HS-27A (cell line): ENCODE results near the gene SPRYD3.
"Not testable (repeated sequence)": the region's sequence is repeated elsewhere in the genome, so short reads cannot be mapped to it uniquely, and the experiment has no call there.

Experiments used
- DNase-seq: peaks from one replicate; pipeline ENCODE4 v3.0.0-alpha.2; 2012; ENCODE audit warnings: low read depth, missing footprints

The SPRYD3 gene

DNA sequence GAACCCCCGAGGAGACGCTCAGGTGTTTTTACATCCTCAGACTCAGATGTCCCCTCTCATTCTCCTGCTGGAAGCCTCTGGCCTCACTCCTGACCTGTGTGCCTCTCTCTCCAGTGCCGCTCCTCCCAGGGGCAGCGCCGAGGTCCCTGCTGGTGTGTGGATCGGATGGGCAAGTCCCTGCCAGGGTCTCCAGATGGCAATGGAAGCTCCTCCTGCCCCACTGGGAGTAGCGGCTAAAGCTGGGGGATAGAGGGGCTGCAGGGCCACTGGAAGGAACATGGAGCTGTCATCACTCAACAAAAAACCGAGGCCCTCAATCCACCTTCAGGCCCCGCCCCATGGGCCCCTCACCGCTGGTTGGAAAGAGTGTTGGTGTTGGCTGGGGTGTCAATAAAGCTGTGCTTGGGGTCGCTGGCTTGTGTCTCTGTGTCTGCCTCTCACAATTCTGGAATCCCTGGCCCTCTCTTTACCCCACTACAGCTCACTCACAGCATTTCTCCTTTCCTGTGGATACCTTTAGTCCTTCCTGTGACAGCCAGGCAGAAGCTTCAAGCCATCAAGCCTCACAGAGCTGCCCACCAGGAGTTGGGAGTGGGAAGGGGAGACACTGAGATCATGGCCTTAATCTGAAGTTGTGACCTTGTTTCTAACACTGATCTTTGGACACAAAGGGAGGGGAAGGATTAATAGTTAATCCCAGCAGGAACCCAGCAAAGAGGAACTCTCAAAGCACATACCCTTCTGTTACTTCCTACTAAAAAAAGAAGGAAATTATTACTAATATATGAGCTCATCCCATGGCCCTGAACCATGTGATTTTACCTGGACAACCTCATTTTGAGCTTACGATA is 23.0 kb upstream of the SPRYD3 start:
- no peak for DNase-seq

DNA sequence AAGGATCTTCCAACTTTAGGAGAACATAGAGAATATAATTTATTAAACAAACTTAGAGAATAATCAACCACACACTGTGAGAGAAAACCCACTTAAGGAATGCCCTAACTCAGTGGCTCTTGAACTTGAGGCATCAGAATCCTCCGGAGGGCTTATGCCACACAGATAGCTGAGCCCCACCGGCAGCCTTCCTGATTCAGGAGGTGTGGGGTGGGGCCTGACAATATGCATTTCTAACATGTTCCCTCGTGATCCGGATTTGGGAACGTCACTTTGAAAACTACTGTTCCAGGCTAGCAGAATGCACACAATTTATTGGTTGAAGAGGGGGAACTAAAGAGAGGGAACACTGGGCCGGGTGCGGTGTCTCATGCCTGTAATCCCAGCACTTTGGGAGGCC is 22.1 kb upstream of the SPRYD3 start:
- DNase-seq, result no peak

DNA sequence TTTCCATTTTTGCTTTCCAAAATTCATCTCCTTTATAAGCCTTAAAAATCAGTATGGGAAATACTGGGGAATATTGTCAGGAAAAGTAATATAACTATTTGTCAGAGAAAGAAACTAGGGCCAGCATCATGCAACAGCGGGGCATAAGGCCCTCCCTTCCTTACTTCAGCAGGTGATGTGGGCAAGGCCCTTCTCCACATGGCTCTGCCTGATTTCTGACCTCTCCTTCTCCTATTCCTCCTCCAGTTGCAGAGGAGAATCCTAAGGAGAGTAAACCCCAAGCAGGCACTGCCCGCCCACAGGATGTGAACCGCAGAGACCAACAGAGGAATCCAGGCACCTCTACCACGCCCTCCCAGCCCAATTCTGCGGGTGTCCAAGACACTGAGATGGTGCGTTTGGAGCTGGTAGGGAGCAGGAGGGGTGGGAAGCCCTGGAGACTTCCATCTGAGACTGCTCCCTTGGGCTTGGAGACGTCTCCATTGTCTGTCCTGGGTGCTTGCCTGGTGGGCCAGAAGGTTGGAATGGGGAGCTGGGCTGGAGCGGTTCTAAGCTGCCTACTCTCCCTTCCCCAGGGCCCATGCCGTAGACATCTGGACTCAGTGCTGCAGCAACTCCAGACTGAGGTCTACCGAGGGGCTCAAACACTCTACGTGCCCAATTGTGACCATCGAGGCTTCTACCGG is 21.4 kb upstream of the SPRYD3 start:
- no peak for DNase-seq

DNA sequence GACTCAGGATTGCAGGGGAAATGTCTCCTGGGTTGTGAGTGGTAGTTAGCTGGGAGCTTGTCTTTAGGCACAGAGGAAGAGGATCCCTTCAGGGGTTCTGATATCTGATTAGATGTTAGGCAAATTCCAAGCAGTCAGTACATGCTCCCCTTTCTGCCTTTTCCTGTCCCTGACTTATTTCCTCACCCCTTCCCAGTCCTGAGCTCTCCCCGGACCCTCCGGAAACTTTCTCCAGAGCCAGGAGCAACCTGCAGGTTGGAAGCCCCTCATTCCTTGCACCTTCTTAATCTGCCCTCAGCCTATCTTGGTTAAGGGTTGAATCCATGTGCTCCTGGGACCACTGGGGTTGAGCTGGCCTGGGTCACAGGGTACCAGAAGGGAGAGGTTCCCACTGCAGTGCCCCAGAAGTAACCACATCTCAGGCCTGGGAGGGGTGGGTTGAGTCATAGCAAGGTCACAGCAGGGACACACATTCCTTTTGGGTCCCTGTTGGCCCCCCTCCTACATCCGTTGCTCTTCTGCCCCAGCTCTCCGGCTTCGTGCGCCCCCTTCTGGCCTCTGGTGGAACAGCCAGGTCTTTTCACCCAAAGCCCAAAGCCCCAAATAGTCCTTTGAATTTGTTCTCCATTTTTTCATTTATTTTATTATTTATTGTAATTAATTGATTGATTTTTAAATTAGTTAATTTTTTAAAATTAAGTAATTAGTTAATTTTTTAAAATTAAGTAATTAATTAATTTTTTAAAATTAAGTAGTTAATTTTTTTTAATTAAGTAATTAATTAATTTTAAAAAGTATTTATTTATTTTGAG is 20.1 kb upstream of the SPRYD3 start:
- DNase-seq, result peak; percentile 88

DNA sequence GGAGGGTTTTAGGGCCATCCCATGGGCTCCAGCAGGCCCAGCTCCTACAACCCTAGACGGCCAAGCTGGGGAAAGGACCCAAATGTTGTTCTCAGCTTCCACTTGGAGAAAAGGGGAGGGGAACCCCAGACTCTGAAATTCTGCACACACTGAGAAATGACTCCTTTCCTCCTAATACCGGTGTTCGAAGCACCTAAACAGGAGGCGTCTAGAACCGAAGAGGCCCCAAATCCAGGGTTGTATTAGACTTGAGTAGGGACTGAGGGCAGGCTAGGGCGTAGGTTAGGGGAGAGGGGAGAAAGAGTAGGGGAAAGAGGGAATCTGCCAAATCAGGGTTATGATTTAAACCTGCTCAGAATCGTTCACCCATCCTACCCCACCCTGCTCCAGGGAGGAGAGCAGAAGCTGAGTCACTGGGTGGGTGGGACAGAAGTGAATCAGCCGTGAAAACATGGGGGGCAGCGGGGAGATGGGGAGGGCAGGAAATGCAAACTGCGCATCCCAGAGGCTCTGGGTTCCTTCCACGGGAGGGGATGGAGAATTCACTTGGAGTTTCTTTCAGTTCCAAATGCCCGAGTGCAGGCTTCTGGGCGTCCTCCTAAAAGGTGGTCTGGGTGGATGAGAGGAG is 19.3 kb upstream of the SPRYD3 start:
- DNase-seq, result peak; percentile 63

DNA sequence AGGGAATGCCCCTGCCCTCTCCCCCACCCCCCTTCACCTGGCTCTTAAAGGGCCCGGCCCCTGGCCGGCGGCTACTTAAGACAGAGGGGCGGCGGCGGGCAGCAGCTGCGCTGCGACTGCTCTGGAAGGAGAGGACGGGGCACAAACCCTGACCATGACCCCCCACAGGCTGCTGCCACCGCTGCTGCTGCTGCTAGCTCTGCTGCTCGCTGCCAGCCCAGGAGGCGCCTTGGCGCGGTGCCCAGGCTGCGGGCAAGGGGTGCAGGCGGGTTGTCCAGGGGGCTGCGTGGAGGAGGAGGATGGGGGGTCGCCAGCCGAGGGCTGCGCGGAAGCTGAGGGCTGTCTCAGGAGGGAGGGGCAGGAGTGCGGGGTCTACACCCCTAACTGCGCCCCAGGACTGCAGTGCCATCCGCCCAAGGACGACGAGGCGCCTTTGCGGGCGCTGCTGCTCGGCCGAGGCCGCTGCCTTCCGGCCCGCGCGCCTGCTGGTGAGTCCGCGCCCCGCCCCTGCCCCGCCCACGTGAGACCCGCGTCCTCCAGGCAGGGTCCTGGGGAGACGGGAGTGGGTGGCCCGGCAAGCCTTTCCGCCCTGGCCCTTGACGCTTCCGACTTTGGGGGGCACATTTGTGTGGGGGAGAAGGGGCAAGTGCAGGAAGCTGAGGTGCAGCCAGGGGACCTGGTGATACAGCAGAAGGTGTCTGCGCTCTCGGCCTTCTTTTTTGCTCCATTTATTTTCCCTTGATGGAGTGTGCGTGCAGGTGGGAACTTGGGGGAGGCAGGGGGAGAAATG is 18.6 kb upstream of the SPRYD3 start, which contains the start of gene IGFBP6:
IGFBP6 (plus strand) TSS at position 104 of the 790 bp plus-strand sequence; CDS start at position 155, 51 bp downstream.
- DNase-seq, result peak; percentile 41

DNA sequence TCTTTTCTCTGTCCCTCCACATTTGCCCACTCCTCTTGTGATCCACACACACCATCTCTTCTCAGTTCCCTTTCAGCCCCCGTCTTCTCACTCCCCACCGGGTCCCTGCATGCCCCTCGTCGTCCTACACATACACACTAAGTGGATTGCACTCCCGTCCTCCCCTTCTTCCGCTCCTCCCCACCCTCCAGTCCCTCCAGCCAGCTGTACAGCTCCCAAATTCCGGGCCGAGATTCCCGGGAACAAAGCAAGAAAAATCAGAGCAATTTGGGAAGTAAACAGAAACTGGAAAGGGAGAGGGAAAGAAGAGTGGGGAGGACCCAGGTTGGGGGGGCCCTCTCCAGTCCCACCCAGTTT is 18.0 kb upstream of the SPRYD3 start:
- DNase-seq, result no peak

DNA sequence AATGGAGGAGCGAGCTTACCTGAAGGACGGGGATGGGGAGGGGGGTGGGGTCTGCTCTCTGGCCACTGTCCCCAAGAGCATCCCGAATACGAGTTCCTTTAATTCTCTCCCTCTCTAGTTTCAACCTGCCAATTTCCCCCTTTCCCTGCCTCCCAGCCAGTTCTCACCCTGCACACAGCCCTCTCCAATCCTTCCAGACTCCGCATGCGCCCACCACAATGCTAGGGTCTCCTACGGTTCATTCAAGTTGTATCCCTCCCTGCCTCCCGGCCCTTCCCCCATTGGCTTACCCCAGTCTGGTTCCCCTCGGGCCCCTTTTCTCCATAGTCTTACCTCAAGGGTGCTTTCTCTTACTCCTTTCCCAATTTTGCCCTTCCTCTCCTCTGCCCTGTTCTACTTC is 17.6 kb upstream of the SPRYD3 start:
- DNase-seq, result no peak

DNA sequence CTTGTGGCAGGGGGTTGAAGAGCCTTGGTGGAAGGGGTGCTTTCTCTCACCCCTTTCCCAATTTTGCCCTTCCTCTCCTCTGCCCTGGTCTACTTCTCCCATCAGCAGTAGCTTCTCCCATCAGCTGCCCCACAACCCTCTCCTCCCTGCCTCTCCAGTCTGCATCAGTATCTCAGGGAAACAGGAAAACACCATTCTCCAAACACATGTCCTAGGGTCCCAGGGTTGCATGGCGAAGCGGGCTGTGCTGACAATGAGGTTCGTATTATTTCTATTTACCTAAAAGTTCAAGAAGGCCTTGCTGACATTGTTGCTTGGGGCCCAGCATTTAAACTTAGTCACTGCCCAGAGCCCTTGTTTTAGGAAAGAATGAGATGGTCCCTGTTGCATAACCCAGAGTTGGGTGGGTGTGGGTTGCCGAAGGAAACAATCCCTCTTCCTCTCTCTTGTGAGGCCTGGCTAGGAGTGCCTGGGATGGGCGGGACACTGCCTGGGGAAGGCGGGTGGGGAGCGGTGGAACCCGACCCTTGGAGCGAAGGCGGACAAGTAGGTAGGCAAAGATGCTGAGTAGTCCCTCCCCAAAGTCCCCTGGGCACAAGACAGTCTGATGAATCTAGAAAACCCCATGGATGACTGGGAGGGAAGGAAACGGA is 17.0 kb upstream of the SPRYD3 start:
- DNase-seq, result no peak

DNA sequence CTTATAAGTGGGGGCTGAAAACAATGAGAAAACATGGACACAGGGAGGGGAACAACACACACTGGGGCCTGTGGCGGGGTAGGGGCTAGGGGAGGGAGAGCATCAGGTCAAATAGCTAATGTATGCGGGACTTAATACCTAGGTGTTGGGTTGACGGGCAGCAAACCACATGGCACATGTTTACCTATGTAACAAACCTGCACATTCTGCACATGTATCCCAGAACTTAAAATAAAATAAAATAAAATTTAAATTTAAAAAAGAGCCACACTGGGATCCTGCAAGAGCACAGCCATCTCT is 16.4 kb upstream of the SPRYD3 start:
- not testable (repeated sequence) for DNase-seq

DNA sequence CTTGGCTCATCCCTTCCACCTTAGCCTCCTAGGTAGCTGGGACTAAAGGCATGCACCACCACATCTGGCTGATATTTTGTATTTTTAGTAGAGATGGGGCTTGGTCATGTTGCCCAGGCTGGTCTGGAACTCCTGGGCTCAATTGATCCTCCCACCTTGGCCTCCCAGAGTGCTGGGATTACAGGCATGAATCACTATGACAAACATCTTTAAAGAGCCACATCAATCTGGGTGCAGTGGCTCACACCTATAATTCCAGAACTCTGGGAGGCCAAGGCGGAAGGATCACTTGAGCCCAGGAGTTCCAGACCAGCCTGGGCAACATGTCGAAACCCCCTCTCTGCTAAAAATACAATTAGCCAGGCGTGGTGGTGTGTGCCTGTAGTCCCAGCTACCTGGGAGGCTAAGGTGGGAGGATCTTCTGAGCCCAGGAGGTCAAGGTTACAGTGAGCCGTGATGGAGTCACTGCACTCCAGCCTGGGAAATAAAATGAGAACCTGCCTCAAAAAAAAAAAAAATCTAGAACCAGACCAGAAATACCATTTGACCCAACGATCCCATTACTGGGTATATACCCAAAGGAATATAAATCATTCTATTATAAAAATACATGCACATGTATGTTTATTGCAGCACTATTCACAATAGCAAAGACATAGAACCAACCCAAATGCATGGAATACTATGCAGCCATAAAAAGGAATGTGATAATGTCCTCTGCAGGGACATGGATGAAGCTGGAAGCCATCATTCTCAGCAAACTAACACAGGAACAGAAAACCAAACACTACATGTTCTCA is 15.8 kb upstream of the SPRYD3 start:
- DNase-seq, result not testable (repeated sequence)

DNA sequence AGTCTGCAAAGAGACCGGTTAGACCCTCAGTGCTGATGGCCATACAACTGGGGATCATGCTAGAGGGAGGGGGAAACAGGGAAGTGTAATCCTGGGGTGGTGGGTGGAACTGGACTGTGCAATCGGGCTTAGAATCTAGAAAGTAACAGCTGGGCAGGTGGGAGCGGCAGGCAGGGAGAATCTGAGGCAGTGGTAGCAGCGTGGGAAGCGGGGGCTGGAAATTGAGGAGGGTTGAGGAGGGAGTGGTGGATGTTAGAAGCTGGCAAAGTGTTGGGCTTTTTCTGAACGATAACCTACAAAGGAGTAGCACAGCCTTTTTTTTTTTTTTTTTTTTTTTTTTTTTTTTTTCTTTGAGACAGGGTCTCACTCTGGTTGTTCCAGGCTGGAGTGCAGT is 15.2 kb upstream of the SPRYD3 start:
- no peak for DNase-seq

DNA sequence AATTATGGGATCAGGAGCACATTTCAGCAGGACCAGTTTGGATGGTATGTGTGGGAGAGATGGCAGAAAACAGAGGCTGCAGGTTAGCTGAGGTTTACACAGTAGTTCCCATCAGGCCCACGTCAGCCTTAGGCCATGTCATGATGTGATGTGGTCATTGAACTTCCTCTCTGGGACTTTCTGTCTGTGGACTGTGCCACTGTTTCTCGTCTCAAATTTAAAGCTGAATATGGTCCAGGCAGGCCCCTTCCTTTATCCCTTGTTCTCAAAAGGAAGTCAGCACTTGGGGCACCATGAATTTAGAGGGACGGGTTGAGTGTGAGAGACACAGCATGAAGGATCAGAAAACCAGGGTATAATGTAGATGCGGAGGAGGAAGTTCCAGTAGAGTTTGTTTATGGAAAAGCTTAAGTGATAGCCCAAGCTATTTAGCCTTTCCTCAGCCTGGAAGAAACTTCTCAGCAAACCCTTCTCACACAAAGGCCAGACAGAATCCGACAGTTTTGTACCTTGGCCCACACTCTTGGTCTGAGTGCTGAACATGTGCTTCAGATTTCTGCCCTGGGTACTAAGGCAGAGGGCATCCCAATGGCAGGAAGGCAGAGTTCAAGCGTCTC is 14.7 kb upstream of the SPRYD3 start:
- DNase-seq, result no peak

DNA sequence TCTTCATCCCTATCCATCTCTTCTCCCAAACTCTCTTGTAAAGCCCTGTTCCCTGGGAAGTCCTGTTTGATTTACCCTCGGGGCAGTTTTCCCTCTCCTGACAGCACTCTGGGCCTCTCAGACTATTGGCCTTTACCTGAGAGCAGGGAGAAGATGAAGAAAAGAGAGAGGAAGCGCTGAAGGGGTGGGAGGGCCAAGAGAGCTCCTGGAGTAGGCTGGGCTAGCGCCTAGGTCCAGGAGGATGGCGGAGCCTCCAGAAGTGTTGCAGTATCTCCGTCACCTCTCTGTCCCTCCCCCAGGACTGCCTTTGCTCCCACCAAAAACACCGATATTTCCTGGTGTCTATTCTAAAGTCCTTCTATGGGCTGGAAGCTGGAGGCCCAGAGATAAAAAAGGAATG is 12.6 kb upstream of the SPRYD3 start:
- no peak for DNase-seq

DNA sequence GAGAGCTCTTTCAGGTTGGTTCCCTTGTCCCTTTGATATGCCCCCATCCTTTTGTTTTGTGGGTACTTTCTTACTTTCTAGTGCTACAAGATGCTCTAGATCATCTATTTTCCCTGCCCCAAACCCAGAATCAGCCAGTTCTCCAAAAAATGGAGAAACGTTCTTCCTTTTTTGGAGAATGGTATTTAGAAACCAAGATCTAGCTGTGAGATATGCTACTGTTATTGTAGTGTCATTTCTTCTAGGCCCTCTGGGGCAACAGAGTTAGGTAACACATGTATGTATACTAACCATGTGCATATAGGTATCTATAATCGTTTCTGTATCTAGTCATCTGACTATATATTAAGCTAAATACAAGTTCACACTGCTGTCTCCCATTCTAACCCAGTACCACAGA is 11.4 kb upstream of the SPRYD3 start:
- DNase-seq, result no peak

DNA sequence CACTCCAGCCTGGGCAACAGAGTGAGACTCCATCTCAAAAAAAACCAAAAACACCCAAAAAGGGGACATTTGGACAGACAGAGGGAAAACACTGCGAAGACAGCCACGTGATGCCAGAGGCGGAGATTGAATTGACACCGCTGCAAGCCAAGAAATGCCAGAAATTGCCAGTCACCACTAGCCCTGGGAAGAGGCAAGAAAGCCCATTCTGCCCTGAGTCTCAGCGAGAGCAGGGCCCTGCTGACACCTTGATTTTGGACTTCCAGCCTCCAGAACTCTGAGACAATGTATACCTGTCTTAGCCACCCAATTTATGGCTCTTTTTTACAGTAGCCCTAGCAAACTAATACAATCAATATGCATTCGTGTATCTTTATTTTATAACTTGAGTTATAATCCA is 10.9 kb upstream of the SPRYD3 start:
- no peak for DNase-seq

DNA sequence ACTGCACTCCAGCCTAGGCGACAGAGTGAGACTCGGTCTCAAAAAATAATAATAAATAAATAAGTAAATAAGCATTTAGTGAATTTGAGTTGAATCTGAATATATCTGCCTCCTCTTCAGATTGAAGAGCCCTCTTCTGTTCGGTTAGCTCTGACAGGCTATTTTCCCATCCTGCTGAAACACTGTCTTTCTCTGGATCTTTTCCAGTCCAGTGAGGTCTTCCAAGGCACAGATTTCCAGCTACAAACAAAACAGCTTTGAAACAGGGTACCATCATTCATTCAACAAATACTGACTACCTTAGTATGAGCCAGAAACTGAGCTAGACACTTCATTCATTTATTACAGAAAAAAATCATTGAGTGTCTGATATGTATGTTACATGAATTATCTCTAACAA is 7.2 kb upstream of the SPRYD3 start:
- no peak for DNase-seq

DNA sequence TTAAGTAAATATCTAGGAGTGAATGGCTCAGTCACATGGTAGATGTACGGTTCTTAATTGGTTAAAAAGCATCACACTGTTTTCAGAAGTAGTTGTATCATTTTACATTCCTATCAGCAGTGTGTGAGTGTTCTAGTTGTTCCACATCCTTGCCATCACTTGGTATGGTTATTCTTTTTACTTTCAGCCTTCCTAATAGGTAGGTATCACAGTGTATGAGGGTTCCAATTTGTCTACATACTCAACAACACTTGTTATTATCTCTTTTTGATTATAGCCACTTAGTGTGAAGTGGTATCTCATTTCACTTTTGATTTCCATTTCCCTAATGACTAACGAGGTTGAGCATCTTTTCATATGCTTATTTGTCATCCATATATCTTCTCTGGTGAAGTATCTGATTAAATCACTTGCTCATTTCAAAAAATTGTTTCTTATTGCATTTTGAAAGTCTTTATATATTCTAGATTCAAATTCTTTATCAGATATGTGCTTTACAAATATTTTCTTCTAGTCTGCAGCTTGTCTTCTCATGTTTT is 3.5 kb upstream of the SPRYD3 start:
- no peak for DNase-seq

DNA sequence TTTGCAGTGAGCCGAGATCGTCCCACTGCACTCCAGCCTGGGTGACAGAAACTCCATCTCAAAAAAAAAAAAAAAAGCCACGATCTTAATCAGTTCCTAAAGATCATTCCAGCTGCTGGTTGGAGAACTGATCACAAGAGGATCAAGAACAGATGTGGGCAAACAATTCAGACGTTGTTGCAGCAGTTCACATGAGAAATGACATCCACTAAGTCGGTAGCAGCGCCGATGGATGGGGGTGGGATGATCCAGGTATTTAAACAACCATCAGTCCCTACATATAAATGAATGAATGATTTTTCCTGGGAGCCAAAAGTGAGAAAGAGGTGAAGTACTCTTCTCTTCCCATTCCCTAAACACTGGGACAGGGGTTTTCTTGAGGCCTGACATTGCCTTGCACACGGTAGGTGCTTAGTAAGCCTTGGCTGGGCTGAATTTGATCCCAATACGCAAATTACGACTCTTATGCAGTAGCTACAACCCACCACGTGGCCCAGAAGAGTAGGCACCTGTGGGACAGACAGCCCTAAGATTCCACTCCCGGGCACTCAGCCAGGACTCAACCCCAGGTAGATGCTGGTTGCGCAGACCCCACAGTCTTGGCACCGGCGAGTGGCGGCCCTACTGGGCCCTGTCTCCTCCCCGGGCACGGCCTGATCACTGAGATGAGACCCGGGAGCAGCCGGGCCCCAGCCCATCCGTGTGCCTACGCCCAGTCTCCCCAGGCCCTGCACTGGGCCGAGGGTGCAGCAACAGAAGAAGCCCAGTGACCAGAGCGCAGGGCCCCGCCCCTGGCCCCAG is 565 bp downstream of the SPRYD3 start:
- no peak for DNase-seq
